Mucosa of rectum (tissue), 2 donors: ENCODE data around the gene IFNA1.
"Not testable (repeated sequence)": the region's sequence is repeated elsewhere in the genome, so short reads cannot be mapped to it uniquely, and the experiment has no call there.

ENCODE experiments used
- H3K27ac ChIP-seq, 2 donors: one replicate each; pipeline ENCODE4 v1.7.0; 2013; ENCODE audit warnings: inconsistent platforms in 2 of 2, low read depth in 2 of 2, low read length in 2 of 2
- H3K27me3 ChIP-seq, 2 donors: one replicate each; pipeline ENCODE4 v1.7.0; 2013; ENCODE audit warnings: low read length in 2 of 2; ENCODE audit not compliant: control insufficient read depth in 2 of 2, insufficient read depth in 2 of 2
- H3K36me3 ChIP-seq, 2 donors: one replicate each; pipeline ENCODE4 v1.7.0; 2013; ENCODE audit warnings: low read length in 2 of 2; ENCODE audit not compliant: control insufficient read depth in 2 of 2, insufficient read depth in 2 of 2
- H3K4me1 ChIP-seq, 2 donors: one replicate each; pipeline ENCODE4 v1.7.0; 2013; ENCODE audit warnings: low read length in 2 of 2, mild to moderate bottlenecking in 1 of 2; ENCODE audit not compliant: control insufficient read depth in 2 of 2, insufficient read depth in 2 of 2
- H3K4me3 ChIP-seq, 2 donors: one replicate each; pipeline ENCODE4 v1.7.0; 2013; ENCODE audit warnings: low read length in 2 of 2
- H3K9ac ChIP-seq, 2 donors: one replicate each; pipeline ENCODE4 v1.7.0; 2013; ENCODE audit warnings: low read length in 2 of 2, low read depth in 1 of 2, mild to moderate bottlenecking in 1 of 2
- H3K9me3 ChIP-seq, 2 donors: one replicate each; pipeline ENCODE4 v1.7.0; 2013; ENCODE audit warnings: low read length in 2 of 2; ENCODE audit not compliant: control insufficient read depth in 2 of 2
- donor health status: healthy.
- donor health status: Normal muscosa, but diverticular disease.

Gene IFNA1

GRCh38 chr9:21413151-21413550, 27.1 kb upstream of the IFNA1 start:
- Histone ChIP-seq H3K9ac (no peak overlapping the region), H3K4me1 (peaks cover 4 to 10% of the 10 kb centered on the region in 2 donors), H3K4me3 (no peak overlapping the region), H3K27me3 (no peaks in the 10 kb centered on the region), H3K9me3 (no peaks in the 10 kb centered on the region), H3K27ac (no peak overlapping the region), H3K36me3 (no peaks in the 10 kb centered on the region)

- Histone ChIP-seq H3K27ac (no peak overlapping the region), H3K9ac (no peak overlapping the region), H3K36me3 (no peaks in the 10 kb centered on the region), H3K4me1 (peaks cover 4 to 10% of the 10 kb centered on the region in 2 donors), H3K4me3 (no peak overlapping the region), H3K27me3 (no peaks in the 10 kb centered on the region), H3K9me3 (no peaks in the 10 kb centered on the region)
These were observed 26.6 kb upstream of the IFNA1 start for GRCh38 chr9:21413624-21414023.

- Histone ChIP-seq H3K4me1 (peaks cover 4 to 10% of the 10 kb centered on the region in 2 donors), H3K27ac (no peak overlapping the region), H3K27me3 (no peaks in the 10 kb centered on the region), H3K4me3 (no peak overlapping the region), H3K9me3 (no peaks in the 10 kb centered on the region), H3K9ac (no peak overlapping the region), H3K36me3 (no peaks in the 10 kb centered on the region)
These were observed 25.9 kb upstream of the IFNA1 start for GRCh38 chr9:21414220-21414940.

- H3K4me1 ChIP-seq, result peaks cover 4 to 10% of the 10 kb centered on the region in 2 donors
- H3K9me3 ChIP-seq, result no peaks in the 10 kb centered on the region
- no peaks in the 10 kb centered on the region for H3K27me3 ChIP-seq
- no peak overlapping the region for H3K27ac ChIP-seq
- no peaks in the 10 kb centered on the region for H3K36me3 ChIP-seq
- no peak overlapping the region for H3K9ac ChIP-seq
- no peak overlapping the region for H3K4me3 ChIP-seq
These were observed 24.6 kb upstream of the IFNA1 start for GRCh38 chr9:21415493-21416267.

- no peak overlapping the region for H3K27ac ChIP-seq
- peaks cover 0 to 6% of the 10 kb centered on the region in 2 donors for H3K27me3 ChIP-seq
These were observed 12.0 kb upstream of the IFNA1 start for GRCh38 chr9:21428235-21428634.

GRCh38 chr9:21429191-21429590, 11.0 kb upstream of the IFNA1 start:
- H3K9me3 ChIP-seq, result no peaks in the 10 kb centered on the region
- no peaks in the 10 kb centered on the region for H3K36me3 ChIP-seq
- H3K9ac ChIP-seq, result no peak overlapping the region
- no peak overlapping the region for H3K27ac ChIP-seq
- peaks cover 0 to 6% of the 10 kb centered on the region in 2 donors for H3K27me3 ChIP-seq
- H3K4me3 ChIP-seq, result no peak overlapping the region
- H3K4me1 ChIP-seq, result no peaks in the 10 kb centered on the region

More at GRCh38 chr9:21428235-21428634, 12.0 kb upstream of the IFNA1 start:
- no peaks in the 10 kb centered on the region for H3K4me1 ChIP-seq
- H3K9me3 ChIP-seq, result no peaks in the 10 kb centered on the region
- no peak overlapping the region for H3K4me3 ChIP-seq
- no peaks in the 10 kb centered on the region for H3K36me3 ChIP-seq
- no peak overlapping the region for H3K9ac ChIP-seq

- Histone ChIP-seq H3K36me3 (no peaks in the 10 kb centered on the region), H3K9ac (no peak overlapping the region), H3K9me3 (no peaks in the 10 kb centered on the region), H3K4me3 (no peak overlapping the region), H3K4me1 (no peaks in the 10 kb centered on the region), H3K27ac (no peak overlapping the region), H3K27me3 (peaks cover 0 to 7% of the 10 kb centered on the region in 2 donors)
These were observed 7.4 kb upstream of the IFNA1 start for GRCh38 chr9:21432672-21433425.

GRCh38 chr9:21434202-21435014, 5.8 kb upstream of the IFNA1 start:
- Histone ChIP-seq H3K4me1 (no peaks in the 10 kb centered on the region), H3K9ac (no peak overlapping the region), H3K4me3 (no peak overlapping the region), H3K36me3 (no peaks in the 10 kb centered on the region), H3K27me3 (peaks cover 0 to 9% of the 10 kb centered on the region in 2 donors), H3K27ac (no peak overlapping the region), H3K9me3 (no peaks in the 10 kb centered on the region)

- not testable (repeated sequence) for H3K27me3 ChIP-seq, H3K4me1 ChIP-seq, H3K9me3 ChIP-seq, H3K36me3 ChIP-seq, H3K4me3 ChIP-seq, H3K27ac ChIP-seq, H3K9ac ChIP-seq
These were observed 5.2 kb upstream of the IFNA1 start for GRCh38 chr9:21435015-21435383.
